Liver (tissue), 3 donors: ENCODE measurements around the gene TUT7.

Experiments used
- FOXA1 ChIP-seq: IDR thresholded peaks from 2 replicates; pipeline ENCODE4 v1.6.1; 2016; ENCODE audit warnings: antibody characterized with exemption
- GABPA ChIP-seq, 2 donors: IDR thresholded peaks in 1 of 2; conservative IDR thresholded peaks in 1 of 2; 2 replicates each; pipeline ENCODE4 v1.6.1; 2016; ENCODE audit warnings: antibody characterized with exemption in 2 of 2, mild to moderate bottlenecking in 1 of 2, moderate library complexity in 1 of 2
- HNF4A ChIP-seq, 2 donors: conservative IDR thresholded peaks; 2 replicates each; pipeline ENCODE4 v1.6.1; 2016; ENCODE audit warnings: antibody characterized with exemption in 2 of 2, mild to moderate bottlenecking in 2 of 2
- JUND ChIP-seq, 2 donors: IDR thresholded peaks; 2 replicates each; pipeline ENCODE4 v1.6.1; 2016; ENCODE audit warnings: antibody characterized with exemption in 2 of 2
- RAD21 ChIP-seq, 2 donors: IDR thresholded peaks; 2 replicates each; pipeline ENCODE4 v1.6.1; 2016; ENCODE audit warnings: antibody characterized with exemption in 2 of 2, mild to moderate bottlenecking in 2 of 2
- SP1 ChIP-seq: IDR thresholded peaks from 2 replicates; pipeline ENCODE4 v1.6.1; 2018; ENCODE audit warnings: antibody characterized with exemption, mild to moderate bottlenecking
- TAF1 ChIP-seq: conservative IDR thresholded peaks from 2 replicates; pipeline ENCODE4 v1.6.1; 2016; ENCODE audit warnings: antibody characterized with exemption, mild to moderate bottlenecking
- YY1 ChIP-seq: IDR thresholded peaks from 2 replicates; pipeline ENCODE4 v1.6.1; 2016; ENCODE audit warnings: antibody characterized with exemption, mild to moderate bottlenecking
- TF ChIP-seq, protein P1 (sequence below): fragments of 150-350 bp; IDR thresholded peaks from 2 replicates; pipeline ENCODE4 v1.5.1; 2017; ENCODE audit warnings: improper control_type of control experiment, low read depth, low read length; ENCODE audit not compliant: missing input control
- TF ChIP-seq, protein P2 (sequence below): IDR thresholded peaks from 2 replicates; pipeline ENCODE4 v1.6.1; 2016; ENCODE audit warnings: antibody characterized with exemption, mild to moderate bottlenecking
- TF ChIP-seq, protein P3 (sequence below): IDR thresholded peaks from 2 replicates; pipeline ENCODE4 v1.6.1; 2016; ENCODE audit warnings: antibody characterized with exemption
- TF ChIP-seq, protein P4 (sequence below): IDR thresholded peaks from 2 replicates; pipeline ENCODE4 v1.6.1; 2016; ENCODE audit warnings: antibody characterized with exemption
- TF ChIP-seq, protein P5 (sequence below): IDR thresholded peaks from 2 replicates; pipeline ENCODE4 v1.6.1; 2016; ENCODE audit warnings: antibody characterized with exemption
- donor health status: healthy.
- donor health status: healthy.

DNA sequence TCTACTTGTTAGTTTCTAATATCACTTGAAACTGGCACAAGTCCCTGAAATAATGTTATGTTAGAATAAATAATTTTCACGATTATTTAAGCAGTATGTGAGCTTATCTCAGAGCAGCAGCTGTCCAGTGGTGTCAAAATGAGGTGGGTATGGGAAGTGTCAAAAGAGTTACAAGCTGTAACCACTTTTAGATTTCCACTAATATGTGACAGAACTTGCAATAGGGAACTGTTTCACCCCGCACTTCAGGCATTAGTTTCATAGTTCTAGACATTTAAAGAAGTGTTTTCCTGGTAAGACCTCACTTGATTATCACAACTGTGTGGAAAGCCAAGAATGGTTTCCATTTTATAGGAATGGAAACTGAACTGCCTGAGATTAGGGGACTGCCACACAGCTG is 68.9 kb downstream of the TUT7 start:
- TF ChIP-seq, protein P1, sequence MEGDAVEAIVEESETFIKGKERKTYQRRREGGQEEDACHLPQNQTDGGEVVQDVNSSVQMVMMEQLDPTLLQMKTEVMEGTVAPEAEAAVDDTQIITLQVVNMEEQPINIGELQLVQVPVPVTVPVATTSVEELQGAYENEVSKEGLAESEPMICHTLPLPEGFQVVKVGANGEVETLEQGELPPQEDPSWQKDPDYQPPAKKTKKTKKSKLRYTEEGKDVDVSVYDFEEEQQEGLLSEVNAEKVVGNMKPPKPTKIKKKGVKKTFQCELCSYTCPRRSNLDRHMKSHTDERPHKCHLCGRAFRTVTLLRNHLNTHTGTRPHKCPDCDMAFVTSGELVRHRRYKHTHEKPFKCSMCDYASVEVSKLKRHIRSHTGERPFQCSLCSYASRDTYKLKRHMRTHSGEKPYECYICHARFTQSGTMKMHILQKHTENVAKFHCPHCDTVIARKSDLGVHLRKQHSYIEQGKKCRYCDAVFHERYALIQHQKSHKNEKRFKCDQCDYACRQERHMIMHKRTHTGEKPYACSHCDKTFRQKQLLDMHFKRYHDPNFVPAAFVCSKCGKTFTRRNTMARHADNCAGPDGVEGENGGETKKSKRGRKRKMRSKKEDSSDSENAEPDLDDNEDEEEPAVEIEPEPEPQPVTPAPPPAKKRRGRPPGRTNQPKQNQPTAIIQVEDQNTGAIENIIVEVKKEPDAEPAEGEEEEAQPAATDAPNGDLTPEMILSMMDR: no peak
- TF ChIP-seq, protein P2, sequence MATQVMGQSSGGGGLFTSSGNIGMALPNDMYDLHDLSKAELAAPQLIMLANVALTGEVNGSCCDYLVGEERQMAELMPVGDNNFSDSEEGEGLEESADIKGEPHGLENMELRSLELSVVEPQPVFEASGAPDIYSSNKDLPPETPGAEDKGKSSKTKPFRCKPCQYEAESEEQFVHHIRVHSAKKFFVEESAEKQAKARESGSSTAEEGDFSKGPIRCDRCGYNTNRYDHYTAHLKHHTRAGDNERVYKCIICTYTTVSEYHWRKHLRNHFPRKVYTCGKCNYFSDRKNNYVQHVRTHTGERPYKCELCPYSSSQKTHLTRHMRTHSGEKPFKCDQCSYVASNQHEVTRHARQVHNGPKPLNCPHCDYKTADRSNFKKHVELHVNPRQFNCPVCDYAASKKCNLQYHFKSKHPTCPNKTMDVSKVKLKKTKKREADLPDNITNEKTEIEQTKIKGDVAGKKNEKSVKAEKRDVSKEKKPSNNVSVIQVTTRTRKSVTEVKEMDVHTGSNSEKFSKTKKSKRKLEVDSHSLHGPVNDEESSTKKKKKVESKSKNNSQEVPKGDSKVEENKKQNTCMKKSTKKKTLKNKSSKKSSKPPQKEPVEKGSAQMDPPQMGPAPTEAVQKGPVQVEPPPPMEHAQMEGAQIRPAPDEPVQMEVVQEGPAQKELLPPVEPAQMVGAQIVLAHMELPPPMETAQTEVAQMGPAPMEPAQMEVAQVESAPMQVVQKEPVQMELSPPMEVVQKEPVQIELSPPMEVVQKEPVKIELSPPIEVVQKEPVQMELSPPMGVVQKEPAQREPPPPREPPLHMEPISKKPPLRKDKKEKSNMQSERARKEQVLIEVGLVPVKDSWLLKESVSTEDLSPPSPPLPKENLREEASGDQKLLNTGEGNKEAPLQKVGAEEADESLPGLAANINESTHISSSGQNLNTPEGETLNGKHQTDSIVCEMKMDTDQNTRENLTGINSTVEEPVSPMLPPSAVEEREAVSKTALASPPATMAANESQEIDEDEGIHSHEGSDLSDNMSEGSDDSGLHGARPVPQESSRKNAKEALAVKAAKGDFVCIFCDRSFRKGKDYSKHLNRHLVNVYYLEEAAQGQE: no peak
- TF ChIP-seq SP1 (no peak), YY1 (no peak), TAF1 (no peak), RAD21 (IDR thresholded peaks at IDR 0.05) (no peak), FOXA1 (no peak), GABPA (IDR thresholded peaks at IDR 0.05 in 1 of 2, conservative IDR thresholded peaks at IDR 0.05 in 1 of 2) (no peak), JUND (IDR thresholded peaks at IDR 0.05) (no peak), HNF4A (conservative IDR thresholded peaks at IDR 0.05) (no peak)
- TF ChIP-seq, protein P3, sequence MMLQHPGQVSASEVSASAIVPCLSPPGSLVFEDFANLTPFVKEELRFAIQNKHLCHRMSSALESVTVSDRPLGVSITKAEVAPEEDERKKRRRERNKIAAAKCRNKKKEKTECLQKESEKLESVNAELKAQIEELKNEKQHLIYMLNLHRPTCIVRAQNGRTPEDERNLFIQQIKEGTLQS: no peak
- TF ChIP-seq, protein P4, sequence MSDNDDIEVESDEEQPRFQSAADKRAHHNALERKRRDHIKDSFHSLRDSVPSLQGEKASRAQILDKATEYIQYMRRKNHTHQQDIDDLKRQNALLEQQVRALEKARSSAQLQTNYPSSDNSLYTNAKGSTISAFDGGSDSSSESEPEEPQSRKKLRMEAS: no peak
- TF ChIP-seq, protein P5, sequence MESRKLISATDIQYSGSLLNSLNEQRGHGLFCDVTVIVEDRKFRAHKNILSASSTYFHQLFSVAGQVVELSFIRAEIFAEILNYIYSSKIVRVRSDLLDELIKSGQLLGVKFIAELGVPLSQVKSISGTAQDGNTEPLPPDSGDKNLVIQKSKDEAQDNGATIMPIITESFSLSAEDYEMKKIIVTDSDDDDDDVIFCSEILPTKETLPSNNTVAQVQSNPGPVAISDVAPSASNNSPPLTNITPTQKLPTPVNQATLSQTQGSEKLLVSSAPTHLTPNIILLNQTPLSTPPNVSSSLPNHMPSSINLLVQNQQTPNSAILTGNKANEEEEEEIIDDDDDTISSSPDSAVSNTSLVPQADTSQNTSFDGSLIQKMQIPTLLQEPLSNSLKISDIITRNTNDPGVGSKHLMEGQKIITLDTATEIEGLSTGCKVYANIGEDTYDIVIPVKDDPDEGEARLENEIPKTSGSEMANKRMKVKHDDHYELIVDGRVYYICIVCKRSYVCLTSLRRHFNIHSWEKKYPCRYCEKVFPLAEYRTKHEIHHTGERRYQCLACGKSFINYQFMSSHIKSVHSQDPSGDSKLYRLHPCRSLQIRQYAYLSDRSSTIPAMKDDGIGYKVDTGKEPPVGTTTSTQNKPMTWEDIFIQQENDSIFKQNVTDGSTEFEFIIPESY: no peak
